22Rv1 (cell line): ENCODE results near the gene CD69.

Source experiments
- H3K27ac ChIP-seq: fragments of 450-650 bp; 2 replicates; pipeline ENCODE4 v1.5.1; 2017
- ZFX ChIP-seq: fragments of 450-650 bp; IDR thresholded peaks from 2 replicates; pipeline ENCODE4 v1.6.1; 2017; ENCODE audit warnings: antibody characterized with exemption, borderline replicate concordance
- TF ChIP-seq, protein P1 (sequence below): fragments of 450-650 bp; IDR thresholded peaks from 2 replicates; pipeline ENCODE4 v1.5.1; 2017; ENCODE audit warnings: mild to moderate bottlenecking

The CD69 gene

DNA sequence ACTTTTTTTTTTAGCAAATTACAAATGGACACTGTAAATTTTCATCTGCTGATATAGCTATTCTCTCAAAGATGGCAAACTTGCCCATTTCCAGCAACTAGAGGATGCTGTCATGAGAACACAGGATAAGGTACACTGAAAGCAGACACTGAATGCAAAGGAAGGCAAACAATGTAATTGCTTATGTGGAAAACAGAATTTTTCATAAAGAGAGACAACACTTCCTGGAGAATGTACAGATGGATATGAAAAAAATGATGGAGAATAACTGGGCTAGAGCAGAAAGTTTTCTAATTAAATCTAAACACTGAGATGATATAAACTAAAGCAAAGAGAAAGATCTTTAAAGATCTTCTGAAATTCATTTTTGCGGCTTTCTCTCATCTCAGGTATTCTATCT lies 581 bp downstream of the CD69 start:
- no peak for TF ChIP-seq ZFX
- TF ChIP-seq, protein P1, sequence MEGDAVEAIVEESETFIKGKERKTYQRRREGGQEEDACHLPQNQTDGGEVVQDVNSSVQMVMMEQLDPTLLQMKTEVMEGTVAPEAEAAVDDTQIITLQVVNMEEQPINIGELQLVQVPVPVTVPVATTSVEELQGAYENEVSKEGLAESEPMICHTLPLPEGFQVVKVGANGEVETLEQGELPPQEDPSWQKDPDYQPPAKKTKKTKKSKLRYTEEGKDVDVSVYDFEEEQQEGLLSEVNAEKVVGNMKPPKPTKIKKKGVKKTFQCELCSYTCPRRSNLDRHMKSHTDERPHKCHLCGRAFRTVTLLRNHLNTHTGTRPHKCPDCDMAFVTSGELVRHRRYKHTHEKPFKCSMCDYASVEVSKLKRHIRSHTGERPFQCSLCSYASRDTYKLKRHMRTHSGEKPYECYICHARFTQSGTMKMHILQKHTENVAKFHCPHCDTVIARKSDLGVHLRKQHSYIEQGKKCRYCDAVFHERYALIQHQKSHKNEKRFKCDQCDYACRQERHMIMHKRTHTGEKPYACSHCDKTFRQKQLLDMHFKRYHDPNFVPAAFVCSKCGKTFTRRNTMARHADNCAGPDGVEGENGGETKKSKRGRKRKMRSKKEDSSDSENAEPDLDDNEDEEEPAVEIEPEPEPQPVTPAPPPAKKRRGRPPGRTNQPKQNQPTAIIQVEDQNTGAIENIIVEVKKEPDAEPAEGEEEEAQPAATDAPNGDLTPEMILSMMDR = no peak
- no peak overlapping the region for H3K27ac ChIP-seq

DNA sequence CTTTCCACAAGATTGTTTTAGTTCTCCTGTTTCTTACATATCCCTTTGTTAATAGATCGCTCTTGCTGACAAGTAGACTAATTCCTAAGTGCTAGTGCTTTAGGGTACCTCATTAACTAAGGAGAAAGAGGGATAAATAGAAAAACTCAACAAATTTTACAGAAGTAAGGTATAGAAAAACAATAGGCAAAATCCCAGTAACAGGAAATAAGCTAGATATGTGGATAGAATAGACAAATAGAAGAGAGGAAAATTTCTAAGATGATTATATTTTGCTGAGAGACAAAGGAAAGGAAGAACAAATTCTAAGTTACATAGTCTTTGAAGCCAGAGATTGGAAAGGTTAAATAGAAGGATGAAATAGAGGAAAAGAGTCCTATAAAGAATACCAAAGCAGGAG lies 1.0 kb downstream of the CD69 start:
- H3K27ac ChIP-seq = no peak overlapping the region
- no peak for TF ChIP-seq ZFX
- TF ChIP-seq, protein P1 = no peak

DNA sequence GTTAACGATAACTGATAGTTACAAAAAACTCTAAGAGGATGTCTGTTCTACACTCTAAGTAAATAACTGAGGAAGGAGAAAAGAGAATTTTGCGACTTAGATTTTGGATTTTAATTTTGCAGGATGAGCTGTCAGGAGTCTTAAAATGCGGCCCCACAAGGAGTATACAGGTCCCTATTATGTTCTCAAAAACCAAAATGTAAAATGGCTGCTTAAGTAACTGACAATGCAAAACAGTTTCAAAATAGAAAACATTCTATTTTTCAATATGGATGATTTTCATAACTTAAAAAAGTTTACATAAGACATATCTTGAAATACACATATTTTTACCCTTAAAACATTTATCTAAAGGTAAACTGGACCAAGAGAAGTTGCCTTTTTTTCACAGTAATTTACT lies 2.6 kb downstream of the CD69 start:
- H3K27ac ChIP-seq = no peak overlapping the region
- no peak for TF ChIP-seq ZFX
- TF ChIP-seq, protein P1 = no peak

DNA sequence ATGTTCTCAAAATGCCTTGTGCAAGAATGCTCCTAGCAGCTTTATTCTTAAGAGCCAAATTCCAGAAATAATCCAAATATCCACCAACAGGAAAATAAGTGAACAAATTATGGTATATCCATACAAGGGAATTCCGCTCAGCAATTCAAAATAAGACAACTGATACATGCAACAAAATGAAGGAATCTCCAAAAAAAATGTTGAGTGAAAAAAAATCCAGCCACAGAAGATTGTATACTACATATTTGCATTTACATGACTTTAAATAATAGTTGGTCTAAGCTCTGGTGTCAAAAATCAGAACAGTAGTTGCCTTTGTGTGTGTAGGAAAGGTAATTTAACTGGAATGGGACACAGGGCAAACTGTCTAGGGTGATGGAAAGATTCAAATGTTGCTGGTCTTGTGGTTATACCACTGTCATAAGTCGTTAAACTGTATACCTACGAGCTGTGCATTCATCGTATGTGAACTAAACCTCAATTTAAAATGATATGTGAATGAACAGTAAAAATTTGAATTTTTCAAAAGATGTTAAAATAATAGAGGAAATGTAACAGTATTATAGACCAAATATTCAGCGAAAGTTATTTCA lies 3.2 kb downstream of the CD69 start:
- TF ChIP-seq, protein P1 = no peak
- TF ChIP-seq ZFX = no peak
- no peak overlapping the region for H3K27ac ChIP-seq

DNA sequence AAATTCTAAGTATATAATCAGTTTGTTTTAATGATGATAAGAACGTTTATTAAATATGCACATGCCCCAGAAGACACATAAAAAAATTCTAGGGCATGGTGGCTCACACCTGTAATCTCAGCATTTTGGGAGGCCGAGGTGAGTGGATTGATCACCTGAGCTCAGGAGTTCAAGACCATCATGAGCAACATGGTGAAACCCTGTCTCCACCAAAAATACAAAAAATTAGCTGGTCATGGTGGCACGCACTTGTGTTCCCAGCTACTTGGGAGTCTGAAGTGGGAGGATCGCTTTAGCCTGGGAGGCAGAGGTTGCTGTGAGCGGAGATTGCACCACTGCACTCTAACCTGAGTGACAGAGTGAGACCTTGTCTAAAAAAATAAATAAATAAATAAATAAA lies 4.0 kb downstream of the CD69 start:
- TF ChIP-seq, protein P1 = no peak
- TF ChIP-seq ZFX = no peak
- H3K27ac ChIP-seq = no peak overlapping the region

DNA sequence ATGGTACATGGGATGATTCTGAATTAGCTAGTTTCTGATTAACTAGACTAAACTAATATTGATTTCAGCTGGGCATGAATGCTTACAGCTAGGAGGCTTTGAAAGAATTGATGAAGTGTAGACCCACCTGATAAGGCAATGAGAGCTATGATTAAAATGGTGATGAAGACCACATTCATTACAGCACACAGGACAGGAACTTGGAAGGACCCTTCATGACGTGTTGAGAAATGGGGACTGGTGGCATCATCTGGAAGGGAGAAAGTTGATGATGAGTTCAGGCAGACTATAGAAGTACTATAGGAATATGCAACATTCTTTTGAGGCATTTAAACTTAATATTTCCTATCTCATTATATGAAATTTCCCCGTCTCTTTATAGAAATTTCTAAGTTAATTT lies 4.5 kb downstream of the CD69 start:
- no peak overlapping the region for H3K27ac ChIP-seq

DNA sequence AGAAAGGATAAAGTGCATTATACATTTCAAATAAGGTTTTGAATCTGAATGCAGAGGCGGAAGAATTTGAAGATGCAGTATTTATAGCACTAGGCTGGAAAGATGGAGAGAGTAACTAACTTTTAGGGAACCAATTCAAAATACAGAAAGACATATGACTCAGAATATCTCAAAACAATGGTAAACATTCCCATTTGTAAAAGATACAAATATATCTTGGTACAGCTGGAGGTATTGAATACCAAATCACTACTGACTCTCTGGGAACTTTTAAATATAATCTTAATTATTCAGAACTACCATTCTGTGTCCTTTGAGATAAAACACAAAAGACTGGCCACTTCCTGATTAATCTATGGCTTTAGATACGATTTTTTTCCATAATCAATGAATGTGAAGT lies 5.1 kb downstream of the CD69 start:
- no peak overlapping the region for H3K27ac ChIP-seq

More for the DNA sequence above, 4.5 kb downstream of the CD69 start:
- TF ChIP-seq, protein P1 = no peak
- no peak for TF ChIP-seq ZFX

More for the DNA sequence above, 5.1 kb downstream of the CD69 start:
- TF ChIP-seq, protein P1 = no peak
- no peak for TF ChIP-seq ZFX
